HG03432 (cell line): ENCODE results near the gene MAPK1.
"Not testable (repeated sequence)": the region's sequence is repeated elsewhere in the genome, so short reads cannot be mapped to it uniquely, and the experiment has no call there.

Experiments
- ATAC-seq: cut with Tn5 transposase; IDR thresholded peaks from one replicate; pipeline ENCODE4 v1.9.1; 2021; ENCODE audit warnings: mild to moderate bottlenecking, moderate library complexity; ENCODE audit not compliant: unreplicated experiment

Gene MAPK1

GRCh38 chr22:21730535-21731308, 136.7 kb downstream of the MAPK1 start:
- ATAC-seq = no peak

GRCh38 chr22:21729184-21729583, 138.3 kb downstream of the MAPK1 start:
- not testable (repeated sequence) for ATAC-seq

- ATAC-seq = no peak
These were observed 139.2 kb downstream of the MAPK1 start for GRCh38 chr22:21728270-21728669.

GRCh38 chr22:21727768-21728167, 139.7 kb downstream of the MAPK1 start:
- no peak for ATAC-seq

- no peak for ATAC-seq
These were observed 140.3 kb downstream of the MAPK1 start for GRCh38 chr22:21727159-21727558.

- no peak for ATAC-seq
These were observed 140.8 kb downstream of the MAPK1 start for GRCh38 chr22:21726650-21727049.

GRCh38 chr22:21725956-21726649, 141.3 kb downstream of the MAPK1 start:
- ATAC-seq = no peak

GRCh38 chr22:21724496-21724895, 142.9 kb downstream of the MAPK1 start:
- not testable (repeated sequence) for ATAC-seq

- ATAC-seq = not testable (repeated sequence)
These were observed 146.1 kb downstream of the MAPK1 start for GRCh38 chr22:21721195-21721852.

GRCh38 chr22:21720191-21720859, 147.1 kb downstream of the MAPK1 start:
- not testable (repeated sequence) for ATAC-seq

GRCh38 chr22:21719024-21719423, 148.4 kb downstream of the MAPK1 start:
- no peak for ATAC-seq

- no peak for ATAC-seq
These were observed 148.9 kb downstream of the MAPK1 start for GRCh38 chr22:21718499-21718898.

- not testable (repeated sequence) for ATAC-seq
These were observed 150.9 kb downstream of the MAPK1 start for GRCh38 chr22:21716395-21717122.

- ATAC-seq = no peak
These were observed 152.7 kb downstream of the MAPK1 start for GRCh38 chr22:21714786-21715185.

GRCh38 chr22:21714059-21714770, 153.2 kb downstream of the MAPK1 start:
- ATAC-seq = no peak

- no peak for ATAC-seq
These were observed 153.9 kb downstream of the MAPK1 start for GRCh38 chr22:21713428-21714058.

- no peak for ATAC-seq
These were observed 154.6 kb downstream of the MAPK1 start for GRCh38 chr22:21712751-21713427.

GRCh38 chr22:21711851-21712250, 155.6 kb downstream of the MAPK1 start:
- ATAC-seq = no peak

- ATAC-seq = no peak
These were observed 157.3 kb downstream of the MAPK1 start for GRCh38 chr22:21710156-21710555.
